Rectal smooth muscle tissue (tissue), 1 donor: ENCODE measurements around the gene CFAP100.

ENCODE experiments used
- H3K27ac ChIP-seq: one replicate; pipeline ENCODE4 v1.7.0; 2013; ENCODE audit warnings: low read depth, low read length, inconsistent platforms
- H3K27me3 ChIP-seq: one replicate; pipeline ENCODE4 v1.7.0; 2013; ENCODE audit warnings: low read length; ENCODE audit not compliant: control insufficient read depth, insufficient read depth
- H3K36me3 ChIP-seq: one replicate; pipeline ENCODE4 v1.7.0; 2013; ENCODE audit warnings: low read length; ENCODE audit not compliant: control insufficient read depth, insufficient read depth
- H3K4me1 ChIP-seq: one replicate; pipeline ENCODE4 v1.7.0; 2013; ENCODE audit warnings: low read length; ENCODE audit not compliant: control insufficient read depth, insufficient read depth
- H3K4me3 ChIP-seq: one replicate; pipeline ENCODE4 v1.7.0; 2013; ENCODE audit warnings: low read length
- H3K9ac ChIP-seq: one replicate; pipeline ENCODE4 v1.7.0; 2013; ENCODE audit warnings: low read length

Gene CFAP100

DNA sequence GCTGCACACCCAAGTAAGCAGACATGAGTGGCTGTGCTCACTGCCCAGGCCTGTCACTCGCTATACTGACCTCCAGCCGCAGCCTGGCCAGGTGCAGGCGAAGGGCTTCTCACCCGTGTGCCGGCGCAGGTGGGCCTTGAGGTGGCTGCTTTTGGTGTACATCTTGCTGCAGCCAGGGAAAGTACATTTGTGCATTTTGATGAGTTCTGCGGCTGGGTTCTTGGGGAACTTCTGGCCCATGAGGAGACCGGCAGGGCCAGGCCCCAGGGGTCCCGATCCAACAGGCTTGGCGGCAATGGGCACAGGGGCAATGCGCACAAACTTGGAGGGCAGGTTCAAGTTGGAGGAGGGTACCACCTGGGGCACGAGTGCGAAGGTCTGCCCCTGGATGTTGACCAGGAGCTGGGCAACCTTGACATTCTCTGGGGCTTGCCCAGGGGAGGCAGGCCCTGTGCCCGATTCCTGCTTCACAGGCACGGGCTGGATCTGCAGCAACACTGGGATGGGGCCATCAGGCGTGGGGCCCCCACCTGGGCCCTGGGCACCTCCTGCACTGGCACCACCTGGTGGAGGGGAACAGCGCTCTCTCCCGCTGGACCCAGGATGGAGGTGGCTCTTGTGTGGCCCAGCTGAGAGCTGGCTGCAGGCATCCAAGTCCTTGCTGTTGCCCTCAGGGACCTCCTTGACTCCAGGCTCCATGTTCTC lies 42.8 kb upstream of the CFAP100 start:
- Histone ChIP-seq H3K36me3 (no peaks in the 10 kb centered on the region), H3K27me3 (no peaks in the 10 kb centered on the region), H3K4me3 (no peak overlapping the region), H3K9ac (no peak overlapping the region), H3K27ac (no peak overlapping the region), H3K4me1 (peaks cover 6% of the 10 kb centered on the region)

DNA sequence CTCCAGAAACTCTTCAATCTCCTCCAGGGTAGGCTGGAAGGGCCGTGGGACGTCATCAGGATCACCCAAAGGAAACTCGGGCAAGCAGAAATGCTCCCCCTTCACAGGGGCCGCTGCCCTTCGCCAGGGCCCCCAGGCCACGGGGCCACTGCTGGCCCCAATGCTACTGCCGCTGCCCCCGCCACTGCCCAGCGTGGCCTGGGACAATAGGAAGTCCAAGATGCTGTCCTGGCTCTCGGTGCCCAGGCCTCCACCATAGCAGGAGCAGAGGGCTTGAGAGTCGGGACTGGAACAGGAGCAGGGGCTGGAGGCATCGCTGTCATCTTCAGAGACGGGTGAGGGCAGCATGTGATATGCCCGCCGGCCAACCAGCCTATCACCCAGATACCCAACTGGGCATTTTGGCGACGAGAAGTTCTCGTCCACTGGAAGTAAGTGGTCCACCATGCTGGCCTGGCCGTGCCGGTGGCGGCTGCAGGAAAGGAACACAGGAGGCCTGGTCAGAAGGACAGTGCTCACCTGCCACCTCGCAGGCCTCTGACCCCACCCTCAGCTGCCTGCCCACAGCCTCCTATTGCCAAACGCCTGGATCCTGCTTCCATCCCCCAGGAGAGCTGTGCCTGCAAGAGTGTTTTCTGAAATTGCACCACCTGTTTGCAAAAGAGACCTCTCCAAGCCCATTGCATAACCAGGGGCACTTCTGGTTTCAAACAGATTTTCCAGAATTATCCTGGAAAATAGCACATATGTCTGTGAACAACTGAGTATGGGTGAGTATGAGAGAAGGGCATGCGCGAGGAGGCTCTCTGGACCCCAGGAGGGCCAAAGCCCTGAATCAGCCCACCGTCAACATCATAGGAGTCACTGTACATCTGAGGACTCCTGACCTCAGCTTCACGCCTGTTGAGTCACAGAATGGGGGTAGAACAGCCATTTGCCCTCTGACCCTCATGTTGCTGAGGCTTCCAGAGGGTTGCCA lies 41.9 kb upstream of the CFAP100 start:
- no peak overlapping the region for H3K9ac ChIP-seq
- peaks cover 6% of the 10 kb centered on the region for H3K4me1 ChIP-seq
- H3K27ac ChIP-seq, result no peak overlapping the region
- no peak overlapping the region for H3K4me3 ChIP-seq
- no peaks in the 10 kb centered on the region for H3K27me3 ChIP-seq
- H3K36me3 ChIP-seq, result no peaks in the 10 kb centered on the region

GRCh38 chr3:126353694-126354321 lies 40.9 kb upstream of the CFAP100 start:
- no peak overlapping the region for H3K9ac ChIP-seq
- H3K4me3 ChIP-seq, result no peak overlapping the region
- no peaks in the 10 kb centered on the region for H3K36me3 ChIP-seq
- peaks cover 5% of the 10 kb centered on the region for H3K27me3 ChIP-seq
- H3K4me1 ChIP-seq, result peaks cover 6% of the 10 kb centered on the region
- no peak overlapping the region for H3K27ac ChIP-seq

DNA sequence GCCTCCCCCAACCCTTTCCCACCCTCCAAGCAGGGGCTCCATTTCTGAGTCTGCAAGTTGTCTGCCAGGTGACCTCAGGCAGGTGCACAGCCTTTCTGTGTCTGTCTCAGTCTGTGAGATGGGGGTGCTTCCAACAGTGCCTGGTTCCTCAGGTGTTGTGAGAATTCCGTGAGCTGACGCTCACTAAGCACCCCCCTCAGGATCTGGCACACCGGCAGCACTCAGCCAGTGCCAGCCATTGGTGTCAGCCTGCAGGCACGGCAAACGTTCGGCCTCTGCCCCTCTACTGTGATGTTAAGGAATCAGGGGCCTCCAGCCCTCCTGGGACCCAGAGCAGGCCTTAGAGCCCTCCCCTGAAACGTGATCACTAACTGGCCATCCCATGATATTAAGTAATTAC lies 39.9 kb upstream of the CFAP100 start:
- Histone ChIP-seq H3K4me3 (no peak overlapping the region), H3K9ac (no peak overlapping the region), H3K27ac (peak overlapping the region; percentile 6), H3K4me1 (peaks cover 6% of the 10 kb centered on the region), H3K36me3 (no peaks in the 10 kb centered on the region), H3K27me3 (peaks cover 5% of the 10 kb centered on the region)

GRCh38 chr3:126355251-126355650 lies 39.5 kb upstream of the CFAP100 start:
- no peaks in the 10 kb centered on the region for H3K36me3 ChIP-seq
- H3K9ac ChIP-seq, result no peak overlapping the region
- peaks cover 5% of the 10 kb centered on the region for H3K27me3 ChIP-seq
- peaks cover 6% of the 10 kb centered on the region for H3K4me1 ChIP-seq
- H3K27ac ChIP-seq, result peak overlapping the region; percentile 83
- H3K4me3 ChIP-seq, result no peak overlapping the region

- H3K27ac ChIP-seq, result peak overlapping the region; percentile 88
- peaks cover 6% of the 10 kb centered on the region for H3K4me1 ChIP-seq
- H3K36me3 ChIP-seq, result no peaks in the 10 kb centered on the region
- peak overlapping the region; percentile 76 for H3K9ac ChIP-seq
- peaks cover 5% of the 10 kb centered on the region for H3K27me3 ChIP-seq
- H3K4me3 ChIP-seq, result peak overlapping the region; percentile 81
Observed at GRCh38 chr3:126355777-126356372, 38.8 kb upstream of the CFAP100 start.

- Histone ChIP-seq H3K27me3 (peaks cover 5% of the 10 kb centered on the region), H3K4me1 (peaks cover 6% of the 10 kb centered on the region), H3K36me3 (no peaks in the 10 kb centered on the region), H3K27ac (peak overlapping the region; percentile 88), H3K4me3 (peak overlapping the region; percentile 81), H3K9ac (peak overlapping the region; percentile 76)
Observed at GRCh38 chr3:126356373-126357264, 38.1 kb upstream of the CFAP100 start.

DNA sequence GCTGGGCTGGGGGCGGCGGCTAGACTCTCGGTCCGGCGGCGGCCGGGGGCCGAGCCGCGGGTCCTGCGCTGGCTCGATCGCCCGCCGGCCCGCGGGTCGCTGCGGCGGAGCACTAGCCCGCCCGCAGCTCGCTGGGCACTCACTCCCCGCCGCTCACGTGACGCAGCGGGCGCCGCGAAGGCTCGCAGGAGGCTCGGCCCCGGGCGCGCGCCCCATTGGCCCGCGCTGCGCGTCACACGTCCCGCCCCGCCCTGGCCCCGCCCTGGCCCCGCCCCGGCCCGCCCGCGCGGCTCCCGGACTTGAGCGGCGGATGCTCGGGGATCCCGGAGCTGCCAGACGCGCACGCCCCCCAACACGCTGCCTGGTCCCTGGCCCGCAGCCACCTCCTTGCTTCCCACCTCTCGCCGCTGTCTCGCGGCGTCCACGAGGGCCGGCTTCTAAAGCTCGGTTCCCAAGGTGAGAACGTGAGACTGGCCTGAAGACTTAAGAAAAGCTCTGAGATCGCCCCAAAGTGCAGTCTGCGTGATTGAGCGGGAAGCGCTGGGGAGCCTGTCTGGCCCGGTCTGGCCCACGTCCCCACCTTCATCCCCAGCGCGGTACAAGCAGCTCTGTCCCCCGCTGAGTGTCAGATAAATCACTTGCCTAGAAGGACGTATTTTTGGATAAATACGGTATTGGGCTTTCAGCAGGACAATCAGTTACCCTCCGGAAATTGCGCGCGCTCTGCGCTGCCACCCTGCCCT lies 37.2 kb upstream of the CFAP100 start, which contains the start of gene KLF15:
Gene KLF15, minus strand, starts transcription at position 114 of the 743 bp plus-strand sequence. CDS start 4,486 bp downstream, outside the sequence.
- Histone ChIP-seq H3K4me1 (peaks cover 6% of the 10 kb centered on the region), H3K9ac (peak within 1 kb of the TSS; percentile 76), H3K36me3 (no peaks in the 10 kb centered on the region), H3K27me3 (peaks cover 5% of the 10 kb centered on the region), H3K27ac (peak within 1 kb of the TSS; percentile 88), H3K4me3 (peak within 1 kb of the TSS; percentile 81)

GRCh38 chr3:126358038-126358815 lies 36.5 kb upstream of the CFAP100 start:
- H3K27me3 ChIP-seq, result peaks cover 5% of the 10 kb centered on the region
- no peaks in the 10 kb centered on the region for H3K36me3 ChIP-seq
- no peak overlapping the region for H3K9ac ChIP-seq
- no peak overlapping the region for H3K27ac ChIP-seq
- peak overlapping the region; percentile 76 for H3K4me3 ChIP-seq
- H3K4me1 ChIP-seq, result peaks cover 6% of the 10 kb centered on the region

DNA sequence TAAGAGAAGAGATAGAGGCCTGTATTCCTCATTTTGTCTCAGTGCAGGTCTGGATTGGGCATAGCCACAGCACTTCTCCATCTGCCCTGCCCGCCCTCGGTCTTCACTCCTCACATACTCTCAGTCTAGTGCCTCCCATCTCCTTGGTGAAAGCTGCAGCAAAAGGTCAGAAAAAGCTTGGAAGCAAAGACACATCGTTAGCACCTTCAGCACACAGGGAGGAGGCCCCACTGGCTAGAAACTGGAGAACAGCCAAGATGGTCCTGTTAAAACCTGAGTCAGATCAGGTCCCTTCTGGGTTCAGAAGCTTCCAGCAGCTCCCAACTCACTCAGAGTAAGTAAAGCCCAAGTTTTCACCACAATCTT lies 35.9 kb upstream of the CFAP100 start:
- no peaks in the 10 kb centered on the region for H3K36me3 ChIP-seq
- H3K4me1 ChIP-seq, result peaks cover 6% of the 10 kb centered on the region
- no peak overlapping the region for H3K4me3 ChIP-seq
- H3K9ac ChIP-seq, result no peak overlapping the region
- H3K27ac ChIP-seq, result no peak overlapping the region
- peaks cover 5% of the 10 kb centered on the region for H3K27me3 ChIP-seq
